SK-N-DZ (cell line): ENCODE data around the gene KCTD11.

ENCODE experiments used
- DNase-seq: peaks from one replicate; pipeline ENCODE4 v3.0.0-alpha.2; 2015; ENCODE audit warnings: low spot score

The KCTD11 gene

DNA sequence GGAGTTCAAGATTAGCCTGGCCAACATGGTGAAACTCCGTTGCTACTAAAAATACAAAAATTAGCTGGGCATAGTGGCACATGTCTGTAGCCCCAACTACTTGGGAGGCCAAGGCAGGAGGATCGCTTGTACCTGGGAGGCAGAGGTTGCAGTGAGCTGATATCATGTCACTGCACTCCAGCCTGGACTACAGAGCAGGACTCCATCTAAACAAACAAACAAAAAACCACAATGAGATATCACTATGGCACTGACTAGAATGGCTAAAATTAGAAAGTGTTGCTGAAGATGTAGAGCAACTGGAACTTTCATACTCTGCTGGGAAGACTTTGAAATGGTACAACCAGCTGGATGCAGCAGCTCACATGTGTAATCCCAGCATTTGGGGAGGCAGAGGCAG is 22.4 kb downstream of the KCTD11 start:
- DNase-seq, result no peak

DNA sequence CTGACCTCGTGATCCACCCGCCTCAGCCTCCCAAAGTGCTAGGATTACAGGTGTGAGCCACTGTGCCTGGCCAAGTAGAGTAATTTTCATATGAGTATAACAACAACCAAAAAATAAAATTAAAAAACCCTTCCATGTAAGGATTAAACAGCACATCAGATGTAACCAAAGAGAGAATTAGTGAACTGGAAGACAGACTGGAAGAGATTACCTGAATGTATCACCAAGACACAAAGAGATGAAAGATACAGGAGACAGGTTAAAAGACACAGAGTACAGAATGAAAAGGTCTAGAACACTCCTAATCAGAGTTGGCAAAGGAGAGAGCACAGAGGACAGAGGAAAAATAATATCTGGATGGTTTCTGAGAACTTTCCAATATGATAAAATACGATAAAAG is 27.2 kb downstream of the KCTD11 start:
- no peak for DNase-seq

DNA sequence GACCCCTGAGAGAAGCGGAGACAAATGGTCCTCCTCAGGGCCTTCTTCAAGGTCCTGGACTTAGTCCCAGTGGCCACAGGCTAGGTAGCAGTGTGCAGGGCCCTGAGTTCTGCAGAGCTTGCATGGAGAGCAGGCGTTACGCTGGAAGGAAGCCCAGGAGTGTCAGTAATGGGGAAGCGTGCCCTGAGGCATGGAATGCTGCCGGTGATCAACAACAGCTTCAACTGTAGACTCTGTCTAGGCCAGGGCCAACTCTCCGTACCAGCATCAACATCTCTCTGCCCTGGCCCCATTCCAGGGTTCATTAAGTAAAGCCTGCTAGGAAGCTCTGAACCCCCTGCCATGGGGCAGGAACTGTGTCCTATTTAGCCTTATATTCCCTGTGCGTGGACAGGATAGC is 28.4 kb downstream of the KCTD11 start:
- DNase-seq, result no peak

DNA sequence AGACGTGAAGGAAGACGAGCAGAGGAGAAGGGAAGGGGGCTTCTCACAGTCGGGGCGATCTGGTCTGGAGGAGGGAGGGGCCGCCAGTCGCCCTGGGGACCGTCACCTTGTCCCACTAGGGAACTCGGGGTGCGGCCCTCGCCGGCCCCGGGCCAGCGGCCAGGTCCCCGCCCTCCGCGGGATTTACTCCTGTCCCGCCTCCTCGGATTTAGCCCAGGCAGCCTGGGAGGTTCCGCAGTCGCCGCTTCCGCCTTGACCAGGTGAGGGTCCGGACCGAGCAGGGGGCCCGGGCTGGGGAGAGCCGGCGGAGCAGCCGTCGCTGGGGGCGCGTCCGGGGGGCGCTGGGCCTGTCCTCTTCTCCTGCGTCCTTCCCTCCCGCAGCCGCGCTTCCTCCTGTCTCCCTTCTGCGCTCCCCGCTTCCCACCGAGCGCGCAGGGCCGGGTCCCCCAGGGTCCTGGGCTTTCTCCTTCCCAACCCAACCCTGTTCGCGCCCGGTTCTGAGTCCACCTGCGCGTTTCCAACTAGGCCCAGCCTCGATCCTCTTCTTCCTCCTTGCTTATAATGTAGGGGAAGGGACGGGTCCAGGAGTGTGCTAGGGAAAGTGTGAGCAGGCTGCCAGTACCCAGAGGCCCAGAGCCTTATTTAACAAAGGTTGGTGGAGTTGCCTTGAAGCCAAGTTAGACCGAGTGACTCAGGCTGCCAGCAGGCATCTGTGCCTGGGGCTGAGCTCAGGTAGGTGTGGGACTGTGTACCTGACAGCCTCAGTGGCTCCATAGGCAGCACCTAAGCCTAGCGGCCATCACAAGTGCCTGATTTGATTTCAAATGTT is 29.1 kb downstream of the KCTD11 start, which contains the start of gene TNK1:
TSS of gene TNK1 (plus strand) at position 235 of the 829 bp plus-strand sequence. CDS start 1,838 bp downstream, outside the sequence.
- no peak for DNase-seq

DNA sequence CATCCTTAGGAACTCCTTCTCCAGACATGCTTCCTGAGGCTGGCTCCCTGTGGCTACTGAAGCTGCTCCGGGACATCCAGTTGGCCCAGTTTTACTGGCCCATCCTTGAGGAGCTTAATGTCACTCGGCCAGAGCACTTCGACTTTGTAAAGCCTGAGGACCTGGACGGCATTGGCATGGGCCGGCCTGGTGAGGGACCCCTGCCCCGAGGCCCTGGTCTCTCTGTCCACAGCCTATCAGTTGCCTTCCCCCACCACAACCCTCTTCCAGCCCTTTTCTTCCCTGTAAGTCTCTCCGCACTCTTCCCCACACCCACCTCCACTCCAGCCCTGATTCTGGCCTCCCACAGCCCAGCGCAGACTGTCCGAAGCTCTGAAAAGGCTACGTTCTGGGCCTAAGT is 30.9 kb downstream of the KCTD11 start:
- no peak for DNase-seq

DNA sequence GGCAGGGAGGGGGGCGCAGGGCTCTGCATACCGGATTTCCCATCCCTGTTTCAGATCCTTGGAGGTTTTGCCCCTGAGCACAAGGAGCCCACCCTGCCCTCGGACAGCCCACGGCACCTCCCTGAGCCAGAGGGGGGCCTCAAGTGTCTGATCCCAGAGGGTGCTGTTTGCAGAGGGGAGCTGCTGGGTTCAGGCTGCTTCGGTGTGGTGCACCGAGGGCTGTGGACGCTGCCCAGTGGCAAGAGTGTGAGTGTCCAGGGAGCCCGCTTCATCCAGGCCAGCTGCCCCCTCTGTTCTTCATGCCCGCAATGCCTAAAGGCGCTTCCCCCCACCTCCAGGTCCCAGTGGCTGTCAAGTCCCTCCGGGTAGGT is 31.4 kb downstream of the KCTD11 start:
- DNase-seq, result no peak

DNA sequence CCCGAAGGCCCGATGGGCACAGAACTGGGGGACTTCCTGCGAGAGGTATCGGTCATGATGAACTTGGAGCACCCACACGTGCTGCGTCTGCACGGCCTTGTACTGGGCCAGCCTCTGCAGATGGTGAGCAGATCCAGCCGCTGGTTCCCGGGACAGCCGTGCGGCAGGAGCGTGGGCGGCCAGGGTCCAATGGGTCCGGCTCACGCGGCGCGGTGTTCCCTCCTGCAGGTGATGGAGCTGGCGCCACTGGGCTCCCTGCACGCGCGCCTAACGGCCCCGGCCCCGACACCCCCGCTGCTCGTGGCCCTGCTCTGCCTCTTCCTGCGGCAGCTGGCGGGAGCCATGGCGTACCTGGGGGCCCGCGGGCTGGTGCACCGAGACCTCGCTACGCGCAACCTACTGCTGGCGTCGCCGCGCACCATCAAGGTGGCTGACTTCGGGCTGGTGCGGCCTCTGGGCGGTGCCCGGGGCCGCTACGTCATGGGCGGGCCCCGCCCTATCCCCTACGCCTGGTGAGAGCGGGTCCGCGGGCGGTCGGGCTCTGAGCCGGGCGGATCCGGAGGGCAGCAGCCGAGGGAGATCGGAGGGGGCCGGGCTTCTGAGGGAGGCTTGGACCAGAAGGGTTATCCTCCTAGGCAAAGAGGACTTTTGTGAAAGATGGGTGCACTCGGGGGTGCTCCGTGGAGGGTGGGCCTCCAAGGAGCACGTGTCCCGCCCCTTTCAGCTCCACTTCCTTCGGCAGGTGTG is 32.0 kb downstream of the KCTD11 start:
- DNase-seq, result peak; percentile 71

DNA sequence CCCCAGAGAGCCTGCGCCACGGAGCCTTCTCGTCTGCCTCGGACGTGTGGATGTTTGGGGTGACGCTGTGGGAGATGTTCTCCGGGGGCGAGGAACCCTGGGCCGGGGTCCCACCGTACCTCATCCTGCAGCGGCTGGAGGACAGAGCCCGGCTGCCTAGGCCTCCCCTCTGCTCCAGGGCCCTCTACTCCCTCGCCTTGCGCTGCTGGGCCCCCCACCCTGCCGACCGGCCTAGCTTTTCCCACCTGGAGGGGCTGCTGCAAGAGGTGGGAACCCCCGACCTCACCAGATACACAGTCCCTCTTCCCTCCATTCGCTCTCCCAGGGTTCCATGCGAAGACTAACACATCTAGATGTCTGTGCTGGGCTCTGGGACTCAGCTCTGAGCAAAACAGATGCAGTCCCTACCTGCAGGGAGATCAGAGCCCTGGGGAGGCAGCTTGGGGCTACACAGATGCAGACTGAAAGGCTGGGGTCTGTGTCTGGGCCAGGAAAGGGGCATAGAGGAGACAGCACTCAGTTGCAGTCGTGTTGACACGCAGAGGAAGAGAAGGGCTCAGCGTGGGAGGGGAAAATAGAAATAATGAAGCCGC is 32.6 kb downstream of the KCTD11 start:
- peak; percentile 35 for DNase-seq

DNA sequence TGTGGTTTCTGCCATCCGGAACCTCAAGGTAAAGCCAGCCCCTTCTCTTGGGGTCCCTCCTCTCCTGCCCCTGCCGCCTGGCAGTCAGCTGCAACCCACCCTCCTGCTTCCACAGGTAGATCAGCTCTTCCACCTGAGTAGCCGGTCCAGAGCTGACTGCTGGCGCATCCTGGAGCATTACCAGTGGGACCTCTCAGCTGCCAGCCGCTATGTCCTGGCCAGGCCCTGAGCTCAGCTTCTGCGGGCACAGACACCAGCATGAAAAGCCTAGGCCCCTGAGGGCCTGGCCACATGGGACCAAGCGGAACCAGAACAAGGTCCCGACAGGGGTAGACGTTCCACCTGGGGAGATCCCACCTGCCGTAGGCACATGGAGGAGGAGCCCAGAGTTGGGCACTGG is 36.9 kb downstream of the KCTD11 start:
- no peak for DNase-seq

DNA sequence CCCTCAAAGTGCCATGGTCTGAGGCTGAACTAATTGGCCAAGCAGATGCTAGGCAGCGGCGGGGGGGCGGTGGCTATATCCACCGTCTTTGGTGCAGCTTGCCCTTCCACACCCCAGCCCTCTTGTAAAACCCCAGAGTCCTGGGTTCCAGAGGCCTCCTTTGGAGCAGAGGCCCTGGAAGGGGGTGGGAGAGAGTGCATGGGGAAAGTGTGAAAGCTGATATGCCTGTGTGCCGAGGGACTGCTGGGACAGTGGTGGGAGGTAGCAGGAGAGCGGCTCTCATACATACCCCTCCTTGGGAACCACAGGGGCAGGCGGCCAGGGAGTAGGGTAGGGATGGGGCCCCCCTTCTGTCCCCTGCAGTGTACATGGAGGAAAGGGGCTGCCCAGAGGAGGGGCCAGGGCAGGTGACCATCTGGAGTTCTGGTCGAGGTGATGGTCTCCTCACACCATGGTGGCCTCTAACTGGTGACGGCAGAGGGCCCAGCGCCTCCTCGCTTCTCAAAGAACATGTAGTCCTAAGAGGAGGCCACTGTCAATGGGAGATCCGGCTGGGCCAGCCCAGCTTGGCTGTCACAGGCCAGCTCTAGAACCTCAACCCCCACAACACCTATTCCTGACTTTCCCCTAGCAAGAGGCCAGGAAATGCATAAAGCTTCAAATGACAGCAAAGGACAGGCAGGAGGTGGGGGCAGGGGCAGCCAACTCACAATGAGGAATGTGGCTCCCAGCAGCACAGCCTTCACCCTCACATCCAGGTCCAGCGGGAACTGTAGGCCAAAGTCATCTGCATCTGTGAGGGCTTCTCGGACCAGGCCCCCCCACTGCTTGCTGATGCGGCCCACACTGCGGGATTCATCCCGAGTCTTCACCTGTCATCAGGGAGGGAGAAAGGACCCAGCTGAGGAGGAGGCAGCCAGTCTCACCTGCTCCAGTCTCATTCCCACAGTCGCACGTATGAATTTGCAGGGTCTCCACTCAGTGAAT is 38.3 kb downstream of the KCTD11 start:
- no peak for DNase-seq

DNA sequence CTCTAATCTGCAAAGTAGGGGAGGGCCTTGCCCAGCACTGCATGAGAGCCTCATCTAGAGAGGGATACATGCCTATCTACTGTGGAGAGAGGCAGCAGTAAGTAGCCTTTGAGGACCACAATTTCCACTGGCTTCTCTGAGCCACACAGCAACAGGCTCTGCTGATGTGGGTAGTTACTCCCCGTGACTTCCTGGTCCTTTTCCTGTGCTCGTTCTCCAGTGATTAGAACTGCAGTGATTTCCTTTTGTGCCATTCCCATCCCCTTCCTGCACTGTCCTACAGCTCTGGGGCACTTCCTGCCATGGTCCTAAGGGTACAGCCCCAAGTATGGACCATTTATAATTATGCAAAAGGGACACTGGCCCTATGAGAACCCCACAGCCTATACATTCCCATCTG is 39.3 kb downstream of the KCTD11 start:
- DNase-seq, result no peak

DNA sequence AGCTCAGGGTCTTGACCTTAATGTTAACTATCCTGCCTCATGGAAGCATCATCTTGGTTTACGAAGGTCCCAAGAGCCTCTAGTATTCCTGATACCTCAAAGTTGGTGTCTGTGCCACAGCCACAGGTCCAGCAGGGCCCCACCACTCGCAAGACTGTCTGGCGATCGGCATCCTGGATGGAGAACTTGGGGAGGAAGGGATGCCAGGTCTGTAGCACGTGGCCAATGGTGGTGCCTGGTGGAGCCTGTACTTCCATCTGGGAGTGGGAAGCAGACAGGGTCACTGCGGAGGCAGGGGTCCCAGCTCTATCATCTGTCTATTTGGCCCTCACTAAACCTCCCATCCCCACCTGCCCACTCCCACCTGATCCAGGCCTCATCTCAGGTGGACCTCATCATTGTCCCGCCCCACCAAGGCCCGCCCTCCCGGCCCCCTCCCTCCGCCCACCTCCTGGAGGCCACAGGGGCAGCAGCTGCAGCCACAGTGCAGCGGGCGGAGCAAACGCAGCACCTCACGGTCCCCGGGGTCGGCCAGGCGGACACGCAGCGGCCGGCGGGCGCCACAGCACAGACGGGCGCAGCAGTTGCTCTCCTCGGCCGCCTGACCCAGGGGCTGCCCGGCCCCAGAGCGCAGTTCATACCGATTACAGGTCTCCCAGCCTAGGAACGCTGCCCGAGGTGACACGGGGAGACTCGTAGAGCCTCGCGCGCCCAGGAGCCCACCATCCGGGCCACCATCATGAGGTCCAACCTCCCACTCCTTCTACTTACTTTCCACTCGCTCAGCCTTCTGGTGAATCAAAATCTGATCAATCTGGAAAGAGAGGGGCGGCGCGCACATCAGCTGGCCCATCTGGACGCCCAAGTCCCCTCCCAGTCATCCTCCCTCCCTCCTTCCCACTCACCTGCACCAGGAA is 41.0 kb downstream of the KCTD11 start:
- no peak for DNase-seq

DNA sequence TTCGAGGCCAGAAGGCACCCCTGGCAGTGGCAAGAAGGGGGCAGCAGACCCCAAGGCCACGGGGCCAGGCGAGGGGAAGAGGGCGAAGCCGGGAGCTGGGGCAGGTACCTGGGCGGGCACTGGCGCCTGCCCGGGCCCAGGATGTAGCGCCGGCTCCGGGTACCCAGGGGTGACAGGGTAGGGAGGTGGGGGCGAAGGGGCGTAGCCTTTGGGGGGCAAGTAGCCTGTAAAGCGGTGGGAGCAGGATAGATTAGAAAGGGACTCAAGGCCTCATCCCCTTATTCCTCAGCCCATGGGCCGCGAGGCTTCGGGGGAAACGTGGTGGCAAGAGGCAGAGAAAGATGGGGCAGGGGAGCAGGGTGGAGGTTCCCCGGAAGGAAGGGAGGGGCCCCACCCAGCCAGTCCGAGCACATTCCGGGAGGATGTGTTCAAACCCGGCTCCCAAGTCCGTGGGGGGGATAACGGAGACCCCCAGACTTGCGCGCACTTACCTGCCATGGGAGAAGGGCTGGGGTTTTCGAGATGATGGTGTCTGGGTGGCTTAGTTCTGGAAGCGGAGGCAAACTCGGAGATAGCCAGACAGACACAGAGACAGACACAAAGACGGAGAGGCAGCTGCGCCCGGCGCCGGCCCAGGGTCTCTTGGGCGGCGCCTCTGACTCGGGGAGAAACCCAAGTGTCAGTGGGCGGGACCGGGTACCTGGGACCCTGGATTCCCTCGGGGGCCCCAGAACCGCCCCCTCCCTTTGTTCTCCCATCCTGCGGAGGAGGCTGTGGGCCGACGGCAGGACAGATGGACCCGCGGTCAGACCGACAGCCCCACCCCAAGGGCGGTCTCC is 41.9 kb downstream of the KCTD11 start:
- no peak for DNase-seq

DNA sequence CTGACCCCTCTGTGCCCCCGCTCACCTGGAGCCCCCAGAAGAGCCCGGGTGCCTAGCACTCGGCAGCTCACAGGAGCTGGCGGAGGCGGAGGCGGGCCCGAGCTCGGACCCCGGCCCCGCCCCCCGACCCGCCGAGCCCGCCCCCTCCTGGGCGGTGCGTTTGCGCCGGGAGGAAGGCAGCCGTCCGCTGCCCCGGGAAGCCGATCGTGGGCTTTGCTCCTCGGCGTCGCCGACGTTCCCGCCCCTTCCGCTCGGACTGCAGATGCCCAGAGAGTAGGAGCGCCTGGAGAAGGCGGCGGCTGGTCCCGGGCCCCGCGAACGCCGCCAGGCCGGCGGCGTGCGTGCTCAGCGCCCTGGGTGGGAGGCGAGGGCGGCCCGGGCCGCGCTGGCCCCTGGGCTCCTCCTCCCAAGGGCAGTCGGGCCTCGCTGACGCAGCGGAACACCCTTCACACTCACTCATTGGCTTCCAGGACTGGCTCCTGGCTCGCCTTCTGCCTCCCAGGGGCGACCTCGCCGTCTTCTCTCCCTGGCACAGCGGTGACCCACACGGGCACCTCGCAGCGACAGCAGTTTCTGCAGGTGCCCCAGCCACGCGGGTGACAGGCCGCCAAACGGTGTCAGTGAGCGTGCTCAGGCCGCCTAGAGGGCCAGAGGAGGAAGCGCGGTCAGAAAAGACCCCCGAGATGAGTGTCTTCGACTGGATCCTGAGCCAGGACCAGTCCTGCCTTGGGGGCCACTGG is 42.7 kb downstream of the KCTD11 start, which contains the start of gene PLSCR3:
TSS of gene PLSCR3 (minus strand) at position 74 of the 740 bp plus-strand sequence. CDS start 415 bp downstream, outside the sequence.
- DNase-seq, result peak; percentile 90

DNA sequence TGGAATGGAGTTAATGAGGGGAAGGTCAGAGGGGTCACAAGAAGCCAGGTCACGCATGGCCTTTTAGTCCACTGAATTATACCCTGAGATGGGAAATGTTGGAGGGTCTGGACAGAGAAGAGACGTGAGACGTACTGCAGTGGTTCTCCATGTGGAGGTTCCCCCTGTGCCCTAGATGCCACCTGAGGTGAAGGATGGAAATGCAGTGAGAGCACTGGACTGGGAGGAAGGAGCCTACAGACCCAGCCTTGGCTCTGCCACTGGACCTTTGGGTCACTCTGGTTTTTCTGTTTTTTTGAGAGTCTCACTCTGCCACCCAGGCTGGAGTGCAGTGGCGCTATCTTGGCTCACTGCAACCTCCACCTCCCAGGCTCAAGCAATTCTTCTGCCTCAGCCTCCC is 44.2 kb downstream of the KCTD11 start:
- no peak for DNase-seq

DNA sequence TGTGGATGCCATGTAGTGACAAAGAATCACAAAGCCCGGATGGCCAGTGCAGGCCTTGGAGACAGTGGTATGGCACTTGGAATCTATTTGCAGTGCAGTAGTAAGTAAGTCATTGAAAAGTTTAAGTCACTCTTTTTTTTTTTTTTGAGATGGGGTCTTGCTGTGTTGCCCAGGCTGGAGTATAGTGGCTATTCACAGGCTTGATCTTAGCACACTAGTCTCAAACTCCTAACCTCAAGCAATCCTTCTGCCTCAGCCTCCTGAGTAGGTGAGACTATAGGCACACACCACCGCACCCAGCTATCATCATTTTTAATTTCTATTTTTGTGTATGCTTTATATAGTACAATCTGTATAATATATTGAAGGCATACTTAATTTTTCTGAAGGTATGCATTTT is 46.6 kb downstream of the KCTD11 start:
- no peak for DNase-seq

DNA sequence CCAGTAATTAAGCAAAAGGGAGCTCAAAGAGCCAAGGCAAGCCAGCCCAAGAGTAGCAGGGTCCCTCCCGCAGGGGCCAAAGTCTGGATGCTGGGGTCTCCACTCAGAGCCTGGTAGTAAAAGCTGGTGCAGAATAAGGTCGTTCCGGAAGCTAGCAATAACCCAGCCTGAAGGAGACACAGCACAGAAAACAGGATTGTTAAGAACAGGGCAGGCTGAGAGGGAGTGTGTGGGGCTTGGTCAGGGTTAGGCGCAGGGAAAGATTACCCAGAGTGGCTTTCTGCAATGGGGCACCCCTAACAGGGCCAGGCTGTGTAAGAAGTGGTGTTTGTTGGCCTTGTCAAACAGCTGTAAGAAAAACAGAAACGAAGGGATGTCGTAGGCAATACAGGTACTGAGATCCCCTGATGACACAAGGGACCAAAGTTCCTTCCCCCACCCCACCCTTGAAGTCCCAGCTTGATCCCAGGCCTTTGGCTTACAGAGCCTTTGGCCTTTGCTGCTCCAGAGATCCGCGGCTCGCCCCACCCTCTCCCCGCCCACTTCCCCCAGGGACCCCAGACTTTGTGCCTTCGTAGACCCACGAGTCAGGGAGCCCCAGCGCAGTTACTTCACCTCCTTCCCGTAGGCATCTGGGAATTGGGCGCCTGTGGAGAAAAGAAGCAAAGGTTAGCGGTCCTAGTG is 51.2 kb downstream of the KCTD11 start:
- no peak for DNase-seq

DNA sequence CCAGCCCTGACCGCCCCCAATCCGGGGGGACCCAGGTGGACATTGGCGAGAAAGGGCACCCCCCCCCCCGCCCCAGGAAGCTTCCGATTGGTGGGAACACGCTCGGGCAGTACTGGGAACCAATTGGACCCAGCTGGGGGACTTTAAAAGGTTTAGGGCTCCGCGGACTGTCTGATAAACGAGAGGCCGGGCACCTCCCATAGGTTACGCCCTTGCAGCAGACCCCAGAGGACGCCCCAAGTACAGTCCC is 51.7 kb downstream of the KCTD11 start:
- DNase-seq, result no peak
